ELR (cell line): Measurements from ENCODE around the gene GAN.

ENCODE experiments used
- DNase-seq: peaks from one replicate; pipeline ENCODE4 v3.0.0-alpha.2; 2015; ENCODE audit warnings: low read depth

Gene GAN

DNA sequence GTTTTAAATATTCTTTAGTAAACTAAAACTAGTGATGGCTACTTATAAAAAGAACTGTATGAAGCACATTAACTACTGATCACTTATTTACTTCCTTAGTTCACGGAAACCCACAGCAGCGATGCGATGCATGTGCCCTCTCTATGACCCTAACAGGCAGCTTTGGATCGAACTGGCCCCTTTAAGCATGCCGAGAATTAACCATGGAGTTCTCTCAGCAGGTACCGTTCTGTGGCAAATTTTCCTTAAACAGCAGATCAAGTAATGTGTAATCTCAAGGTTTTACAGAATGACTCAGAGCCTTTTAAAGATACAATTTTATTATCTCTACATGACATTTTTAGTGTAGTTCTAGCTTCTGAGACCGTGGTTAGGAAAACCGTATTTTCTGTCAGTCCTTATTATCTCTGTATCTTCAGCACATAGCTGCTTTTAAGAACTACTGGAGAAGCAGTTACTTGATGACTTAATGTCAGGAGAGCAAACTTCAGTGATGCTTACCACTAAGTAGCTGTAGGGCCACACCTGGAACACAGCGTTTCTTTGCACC, 43.0 kb downstream of the GAN start:
- no peak for DNase-seq

GRCh38 chr16:81358860-81359259, 44.1 kb downstream of the GAN start:
- DNase-seq = no peak

- no peak for DNase-seq
Measured at GRCh38 chr16:81360135-81360534, 45.4 kb downstream of the GAN start.

DNA sequence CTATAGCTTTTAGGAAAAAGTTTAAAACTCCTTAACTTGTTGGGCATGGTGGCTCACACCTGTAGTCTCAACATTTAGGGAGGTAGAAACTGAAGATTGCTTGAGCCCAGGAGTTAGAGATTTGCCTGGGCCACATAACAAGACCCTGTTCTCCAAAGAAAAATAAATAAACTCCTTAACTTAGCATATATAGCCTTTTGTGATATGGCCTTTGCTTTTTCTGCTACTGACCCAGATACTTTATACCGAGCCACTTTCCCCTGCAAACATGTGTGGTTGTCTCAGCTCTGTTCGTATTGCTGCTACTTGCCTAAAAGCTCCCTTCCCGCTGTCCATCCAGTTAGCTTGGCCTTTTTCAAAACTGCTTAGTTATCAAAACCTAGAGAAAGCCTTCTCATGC, 51.0 kb downstream of the GAN start:
- DNase-seq = no peak

DNA sequence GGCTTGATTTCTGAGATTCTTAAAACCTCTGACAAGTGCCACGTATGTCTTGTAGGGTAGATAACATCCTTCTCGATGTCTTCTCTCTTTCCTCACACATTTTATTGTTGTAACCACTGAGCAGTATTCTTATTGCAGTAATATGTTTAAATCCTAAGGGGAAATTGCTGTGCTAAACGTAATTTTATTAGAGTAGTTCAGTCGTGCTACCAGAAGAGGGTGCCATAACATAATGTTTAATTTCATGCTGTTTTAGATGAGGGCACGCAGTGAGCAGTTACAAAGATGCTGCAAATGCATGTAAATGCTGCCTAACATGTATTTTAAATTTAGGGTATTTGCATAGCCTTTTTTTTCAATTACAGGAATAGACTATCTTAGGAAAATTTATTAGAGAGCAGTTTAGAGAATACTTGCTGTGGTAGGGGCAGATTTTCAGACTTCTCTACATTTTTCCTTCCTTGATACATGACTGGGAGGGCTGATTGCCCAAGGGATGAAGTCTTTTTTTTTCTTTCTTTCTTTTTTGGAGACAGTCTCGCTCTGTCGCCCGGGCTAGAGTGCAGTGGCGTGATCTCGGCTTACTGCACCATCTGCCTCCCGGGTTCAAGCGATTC, 51.7 kb downstream of the GAN start:
- peak; percentile 75 for DNase-seq

DNA sequence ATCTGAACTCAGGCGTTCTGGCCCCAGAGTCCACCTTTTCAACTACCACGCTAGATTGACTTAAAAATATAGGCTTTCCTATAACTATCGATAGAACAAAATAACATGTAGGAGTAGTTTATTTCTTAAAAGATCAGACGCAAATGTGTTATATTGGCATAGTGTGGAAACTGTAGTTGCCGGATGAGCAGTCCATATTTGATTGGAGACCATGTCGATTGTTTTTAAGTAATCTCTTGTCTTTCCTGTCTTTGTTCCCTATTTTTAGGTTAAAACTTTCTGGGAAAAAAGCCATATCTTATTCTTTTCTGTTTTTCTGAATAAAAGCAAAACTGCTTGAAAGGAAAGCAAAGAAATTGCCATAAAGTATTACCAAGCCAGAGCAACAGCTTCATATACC, 53.1 kb downstream of the GAN start:
- no peak for DNase-seq

DNA sequence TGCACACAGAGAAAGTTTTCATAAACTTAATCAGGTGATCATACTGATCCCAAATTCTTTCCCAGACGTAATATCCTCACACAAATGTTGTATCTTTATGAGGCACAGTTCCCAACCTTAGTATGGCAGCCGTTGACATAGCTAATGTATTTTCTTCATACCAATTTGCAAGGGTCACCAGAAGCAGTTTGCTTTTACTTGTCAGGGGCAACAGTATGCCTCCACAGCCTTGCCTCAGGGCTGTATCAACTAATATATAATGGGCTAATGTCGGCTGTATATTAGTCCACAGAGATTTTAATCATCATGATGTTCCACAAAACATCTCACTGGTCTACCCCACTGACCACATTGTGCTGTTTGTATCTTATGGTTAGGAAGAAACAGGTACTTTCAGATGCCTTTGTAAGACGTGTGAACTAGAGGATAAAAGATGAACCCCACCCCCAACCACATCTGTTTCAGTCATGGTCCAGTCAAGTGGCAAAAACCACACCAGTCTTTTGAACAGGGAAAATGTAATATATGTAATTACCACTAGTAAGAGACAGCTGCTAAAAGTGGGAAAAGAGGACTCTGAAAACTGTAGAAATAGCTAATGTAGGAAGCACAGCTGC, 55.2 kb downstream of the GAN start:
- no peak for DNase-seq

DNA sequence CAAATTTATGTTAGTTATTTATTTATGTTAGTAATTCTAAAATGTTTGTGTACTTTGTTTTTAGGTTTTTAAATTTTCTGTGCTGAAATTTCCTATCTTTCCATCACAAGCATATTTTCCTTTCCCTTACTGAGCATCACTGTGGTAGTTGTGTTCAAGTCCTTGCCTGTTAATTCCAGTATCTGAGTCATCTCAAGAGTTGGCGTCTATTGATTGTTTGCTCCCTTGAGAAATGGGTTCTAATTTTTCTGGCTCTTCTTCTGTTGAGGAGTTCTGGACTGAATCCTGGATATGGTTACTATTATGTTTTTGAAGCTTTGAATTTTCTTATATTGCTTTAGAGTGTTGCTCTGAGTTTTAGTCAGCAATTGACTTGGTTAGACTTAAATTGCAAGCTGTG, 56.3 kb downstream of the GAN start:
- no peak for DNase-seq

DNA sequence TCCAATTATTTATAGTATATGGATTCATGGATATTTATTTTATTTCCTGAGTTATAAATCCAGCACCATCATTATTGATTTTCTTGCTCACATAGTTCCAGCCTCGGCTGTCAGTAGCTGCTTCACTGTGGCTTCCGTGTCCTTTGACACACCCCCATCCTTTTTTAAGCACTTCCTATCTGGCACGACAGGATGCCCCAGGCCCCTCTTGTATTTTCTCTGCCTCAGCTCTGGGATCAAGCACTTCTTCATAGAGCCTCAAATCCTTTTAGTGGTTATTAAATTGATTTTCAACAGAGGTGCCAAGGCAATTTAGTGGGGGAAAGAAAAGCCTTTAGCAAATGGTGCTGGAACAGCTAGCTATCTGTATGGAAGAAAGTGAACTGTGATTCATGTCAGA, 59.8 kb downstream of the GAN start:
- no peak for DNase-seq

GRCh38 chr16:81376880-81377279, 62.1 kb downstream of the GAN start:
- DNase-seq = peak; percentile 36

GRCh38 chr16:81378049-81378448, 63.3 kb downstream of the GAN start:
- no peak for DNase-seq

GRCh38 chr16:81380932-81381331, 66.2 kb downstream of the GAN start:
- DNase-seq = no peak

DNA sequence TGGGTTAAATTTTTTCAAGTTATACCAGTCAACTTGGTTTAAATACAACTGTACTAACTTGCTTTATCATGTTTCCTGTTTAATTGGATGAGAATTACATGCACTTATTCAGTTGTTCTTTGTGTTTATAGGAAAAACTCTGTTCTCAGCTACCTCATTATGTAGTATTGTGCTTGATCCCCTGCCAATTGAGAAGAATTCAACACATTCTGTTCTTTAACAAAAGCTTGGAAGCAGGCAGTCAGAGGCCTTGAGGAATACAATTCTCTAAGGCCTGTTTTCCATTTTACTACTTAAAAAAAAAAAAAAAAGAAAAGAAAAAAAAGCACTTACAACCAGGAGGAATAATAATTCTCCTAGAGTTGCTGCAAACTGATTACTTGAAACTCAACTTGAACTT, 69.2 kb downstream of the GAN start:
- DNase-seq = no peak

- no peak for DNase-seq
Measured at GRCh38 chr16:81385031-81385756, 70.4 kb downstream of the GAN start.

DNA sequence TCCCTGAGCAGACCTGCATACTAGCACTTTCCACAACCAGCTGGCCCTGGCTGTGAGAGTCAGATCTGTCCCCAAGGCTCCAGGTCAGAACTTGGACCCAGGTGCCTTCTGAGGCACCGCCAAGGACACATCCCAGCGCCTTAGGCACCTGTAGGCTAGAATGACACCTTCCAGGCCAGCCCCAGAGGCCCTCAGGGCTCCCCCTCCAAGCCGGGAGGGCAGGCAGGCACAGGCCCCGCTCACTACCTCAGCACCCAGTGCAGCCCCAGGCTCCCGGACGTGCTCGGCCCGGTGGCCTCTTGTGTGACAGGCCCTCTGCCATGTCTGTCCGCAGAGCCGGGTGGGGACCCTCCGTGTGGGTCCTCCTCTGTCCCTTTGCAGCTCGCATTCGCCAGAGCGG, 73.6 kb downstream of the GAN start:
- no peak for DNase-seq

DNA sequence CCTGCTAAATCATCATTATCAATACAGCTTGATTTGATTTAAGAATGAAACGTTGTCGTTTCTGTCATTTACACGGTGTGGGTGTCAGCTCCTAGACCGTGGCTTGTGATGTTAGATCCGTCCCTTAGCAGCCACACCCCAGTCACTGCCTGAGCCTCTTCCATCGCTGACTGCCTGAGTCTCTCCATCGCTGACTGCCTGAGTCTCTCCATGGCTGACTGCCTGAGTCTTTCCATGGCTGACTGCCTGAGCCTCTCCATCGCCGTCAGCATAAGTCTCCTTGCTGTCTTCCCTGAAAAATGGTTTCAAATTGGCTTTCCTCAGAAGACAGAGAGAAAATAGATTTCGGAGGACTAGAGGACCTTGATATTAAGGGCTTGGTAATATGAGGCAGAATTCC, 76.1 kb downstream of the GAN start:
- no peak for DNase-seq

DNA sequence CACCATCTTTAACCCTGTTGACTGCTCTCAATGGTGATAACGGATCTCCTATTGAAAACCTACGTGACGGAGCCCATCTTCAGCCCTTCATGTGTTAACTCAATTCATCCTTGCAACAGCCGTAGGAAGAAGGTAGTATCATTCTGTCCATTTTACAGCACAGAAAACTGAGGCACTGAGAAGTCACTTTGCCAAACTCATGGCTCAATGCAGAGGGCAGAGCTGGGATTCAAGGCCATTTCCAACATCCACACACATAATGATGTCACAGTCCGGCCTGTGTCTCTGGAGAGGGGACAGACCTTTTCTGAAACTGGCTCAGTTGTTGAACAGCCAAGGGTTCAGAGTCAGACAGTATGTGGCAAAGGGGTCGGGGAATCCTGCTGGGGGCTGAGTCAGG, 77.2 kb downstream of the GAN start:
- no peak for DNase-seq

DNA sequence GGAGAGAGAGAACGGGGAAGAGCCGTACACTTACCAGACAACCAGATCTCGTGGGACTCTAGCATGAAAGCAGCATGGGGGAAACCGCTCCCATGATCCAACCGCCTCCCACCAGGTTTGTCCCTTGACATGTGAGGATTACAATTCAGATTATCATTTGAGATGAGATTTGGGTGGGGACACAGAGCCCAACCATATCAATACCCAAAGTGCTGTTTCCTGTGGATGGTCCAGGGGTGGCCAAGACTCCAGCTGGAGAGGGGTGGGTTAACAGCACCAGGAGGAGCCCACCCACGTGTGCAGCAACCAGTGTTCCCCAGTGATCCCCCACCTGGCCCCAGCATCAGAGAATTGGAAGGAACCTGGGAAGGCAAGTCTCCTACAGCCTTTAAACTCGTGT, 79.7 kb downstream of the GAN start:
- no peak for DNase-seq

DNA sequence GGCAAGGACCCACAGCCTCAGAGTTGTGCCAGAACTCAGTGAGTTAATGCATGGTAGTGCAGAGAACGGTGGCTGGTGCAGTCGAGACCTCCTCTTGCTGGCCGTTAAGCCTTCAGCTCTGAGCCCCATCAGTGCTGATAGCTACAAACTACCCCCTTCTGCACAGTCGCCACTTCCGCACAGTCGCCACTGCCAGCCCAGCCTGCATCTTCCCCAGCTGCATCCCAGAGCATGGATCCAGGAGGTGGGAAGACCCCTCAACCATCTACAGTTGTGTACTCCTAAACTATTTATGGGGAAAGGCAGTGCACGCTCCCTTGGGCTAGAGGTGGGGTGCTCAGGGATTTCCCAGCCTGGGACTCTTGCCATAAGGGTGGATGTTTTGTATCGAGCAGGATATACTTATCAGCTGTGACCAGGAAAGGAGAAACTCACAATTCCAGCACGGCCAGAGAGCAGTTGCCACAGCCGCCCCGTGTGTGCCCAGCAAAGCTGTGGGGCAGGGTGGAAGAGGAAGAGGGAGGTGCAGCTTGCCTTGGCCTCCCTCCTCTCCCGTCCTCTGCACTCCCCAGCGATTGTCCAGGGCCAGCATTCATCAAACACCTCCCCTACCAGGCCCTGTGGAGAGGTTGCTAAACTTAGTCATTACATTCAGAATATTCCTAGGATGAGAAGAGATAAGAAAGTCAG, 80.3 kb downstream of the GAN start:
- no peak for DNase-seq

DNA sequence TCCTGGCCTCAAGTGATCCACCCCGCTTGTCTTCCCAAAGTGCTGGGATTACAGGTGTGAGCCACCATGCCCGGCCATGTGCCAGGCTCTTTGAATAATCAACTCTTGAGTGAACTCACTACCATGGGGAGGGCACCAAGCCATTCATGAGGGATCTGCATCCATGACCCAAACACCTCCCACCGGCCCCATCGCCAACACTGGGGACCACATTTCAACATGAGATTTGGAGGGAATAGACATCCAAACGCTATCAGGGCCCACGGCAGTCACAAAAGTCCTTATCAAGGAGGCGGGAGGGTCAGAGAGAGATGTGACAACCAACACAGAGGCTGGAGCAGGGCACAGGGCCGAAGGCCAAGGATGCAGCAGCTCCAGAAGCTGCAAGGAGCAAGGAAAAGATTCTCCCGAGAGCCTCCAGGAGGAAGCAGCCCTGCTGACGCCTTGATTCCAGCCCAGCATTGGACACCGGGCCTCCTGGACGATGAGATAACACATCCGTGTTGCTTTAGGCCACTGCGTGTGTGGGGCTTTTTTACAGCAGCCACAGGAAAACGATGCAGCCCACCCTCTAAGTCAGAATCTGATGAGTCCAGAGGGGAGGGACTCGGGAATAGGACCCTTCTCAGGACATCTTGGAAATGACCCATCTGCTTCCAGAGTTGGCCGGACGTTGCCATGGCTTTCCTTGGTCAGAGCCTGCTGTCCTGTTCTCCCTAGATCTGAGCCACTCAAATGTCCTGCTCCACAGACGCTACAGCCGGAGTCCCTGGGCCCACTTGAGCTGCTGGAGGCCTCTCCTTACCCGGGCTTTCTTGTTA, 82.5 kb downstream of the GAN start:
- DNase-seq = no peak

DNA sequence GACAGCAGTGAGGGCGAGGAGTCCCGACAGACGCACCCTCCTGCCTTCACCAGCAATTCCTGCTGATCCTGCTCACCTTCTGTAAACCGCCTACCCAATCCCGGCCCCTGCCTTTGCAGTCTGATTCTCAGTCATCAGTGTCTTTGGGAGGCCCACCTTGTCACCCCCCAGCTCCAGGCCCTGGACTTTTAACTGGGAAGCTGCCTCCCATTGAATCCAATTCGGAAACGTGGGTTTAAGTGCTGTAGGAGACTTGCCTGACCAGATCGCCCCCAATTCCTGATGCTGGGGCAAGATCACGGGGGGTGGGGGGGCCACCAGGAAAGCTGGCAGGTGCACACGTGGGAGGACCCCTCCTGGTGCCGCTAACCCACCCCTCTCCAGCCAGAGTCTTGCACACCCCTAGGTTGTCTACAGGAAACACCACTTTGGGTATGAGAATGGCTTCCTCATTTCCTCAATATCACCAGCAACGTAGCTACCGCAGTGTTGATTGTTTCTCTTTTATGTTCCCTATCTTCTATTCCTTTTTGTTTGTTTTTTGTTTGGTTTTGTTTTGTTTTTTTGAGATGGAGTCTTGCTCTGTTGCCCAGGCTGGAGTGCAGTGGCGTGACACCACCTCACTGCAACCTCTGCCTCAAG, 83.2 kb downstream of the GAN start:
- DNase-seq = no peak
